Hindlimb muscle (tissue), 1 donor: ENCODE results near the gene CBLN3. TPM values are rescaled to one million over a fixed set of nuclear protein-coding genes. Genes with fewer than 3 reads are reported as not detected.
"Not testable (repeated sequence)": the region's sequence is repeated elsewhere in the genome, so short reads cannot be mapped to it uniquely, and the experiment has no call there.

ENCODE experiments used
- DNase-seq: peaks from one replicate; pipeline ENCODE4 v3.0.0-alpha.2; 2013
- polyA plus RNA-seq: library from polyadenylated mRNA; unstranded; fragments of 120-200 nt; gene quantifications from one replicate; pipeline ENCODE4 v1.2.1, GENCODE V29; 2013; ENCODE audit not compliant: insufficient read length

Gene CBLN3
- polyA plus RNA-seq, 1 donor: 2.6 TPM

- DNase-seq: no peak
Measured at GRCh38 chr14:24399999-24400718, 29.3 kb downstream of the CBLN3 start.

- DNase-seq: no peak
Measured at GRCh38 chr14:24399447-24399822, 30.0 kb downstream of the CBLN3 start.

GRCh38 chr14:24398653-24399446, 30.6 kb downstream of the CBLN3 start, which contains the start of gene NYNRIN:
TSS of gene NYNRIN (plus strand) at chr14:24399003. CDS start at chr14:24399247, 244 bp downstream.
- peak; percentile 80 for DNase-seq

GRCh38 chr14:24398293-24398652, 31.2 kb downstream of the CBLN3 start:
- peak; percentile 63 for DNase-seq

- DNase-seq: no peak
Measured at GRCh38 chr14:24397639-24398292, 31.7 kb downstream of the CBLN3 start.

GRCh38 chr14:24395609-24396582, 33.6 kb downstream of the CBLN3 start:
- no peak for DNase-seq

- DNase-seq: no peak
Measured at GRCh38 chr14:24394275-24394674, 35.2 kb downstream of the CBLN3 start.

- no peak for DNase-seq
Measured at GRCh38 chr14:24392325-24393091, 37.0 kb downstream of the CBLN3 start.

GRCh38 chr14:24390701-24391468, 38.6 kb downstream of the CBLN3 start:
- DNase-seq: no peak

- DNase-seq: no peak
Measured at GRCh38 chr14:24389226-24389848, 40.1 kb downstream of the CBLN3 start.

- no peak for DNase-seq
Measured at GRCh38 chr14:24388474-24389179, 40.8 kb downstream of the CBLN3 start.

- not testable (repeated sequence) for DNase-seq
Measured at GRCh38 chr14:24387579-24387978, 41.9 kb downstream of the CBLN3 start.

GRCh38 chr14:24387009-24387345, 42.5 kb downstream of the CBLN3 start:
- DNase-seq: no peak

GRCh38 chr14:24385524-24385923, 43.9 kb downstream of the CBLN3 start:
- DNase-seq: no peak

GRCh38 chr14:24384169-24384568, 45.3 kb downstream of the CBLN3 start:
- no peak for DNase-seq

- DNase-seq: no peak
Measured at GRCh38 chr14:24382064-24382371, 47.5 kb downstream of the CBLN3 start.

- DNase-seq: no peak
Measured at GRCh38 chr14:24381363-24382063, 48.0 kb downstream of the CBLN3 start.

GRCh38 chr14:24379907-24380730, 49.3 kb downstream of the CBLN3 start:
- DNase-seq: no peak
